ENCODE data around the gene AK8.

AK8 gene

DNA sequence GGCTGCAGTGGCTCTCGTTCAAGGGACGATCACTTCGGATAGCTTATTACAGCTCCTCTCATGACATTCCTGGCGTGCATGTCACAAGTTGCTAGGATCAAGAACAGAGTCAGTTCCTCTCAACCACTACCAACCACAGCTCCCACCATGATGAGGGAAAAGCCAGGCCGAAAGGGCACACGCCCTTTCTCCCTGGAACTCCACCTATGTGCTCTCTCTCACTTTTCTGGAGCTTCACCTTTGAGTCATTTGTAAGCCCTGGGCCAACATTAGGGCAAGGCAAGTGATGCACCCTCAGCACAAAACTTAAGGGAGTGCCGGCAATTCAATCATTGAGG is 2.2 kb upstream of the AK8 start:
- Histone ChIP-seq H3K4me3 (ENCODE audit: insufficient read depth, low read length, poor library complexity, severe bottlenecking) (no peak overlapping the region), H3K9me2 (replicated peaks; ENCODE audit: insufficient read depth, low read length) (no peaks in the 10 kb centered on the region), H3K36me3 (ENCODE audit: low read length) (no peaks in the 10 kb centered on the region), H2AFZ (ENCODE audit: low read depth, low read length, severe bottlenecking) (no peak overlapping the region), H3K27me3 (ENCODE audit: low read length) (no peaks in the 10 kb centered on the region; the same call in 1 of the 2 replicates), H3F3A (ENCODE audit: insufficient read depth) (peaks cover 3% of the 10 kb centered on the region; the same call in 1 of the 2 replicates), H3K4me2 (ENCODE audit: low read depth, low read length, poor library complexity, severe bottlenecking) (no peak overlapping the region), H3K9me3 (ENCODE audit: insufficient read depth, low read length) (no peaks in the 10 kb centered on the region), H3K9ac (ENCODE audit: low read length) (no peak overlapping the region), H3K79me2 (ENCODE audit: insufficient read depth, low read length) (no peaks in the 10 kb centered on the region), H4K20me1 (ENCODE audit: low read depth, low read length) (no peaks in the 10 kb centered on the region), H3K27ac (ENCODE audit: low read depth, low read length) (no peak overlapping the region)
- TF ChIP-seq CTCF (IDR thresholded peaks at IDR 0.05; ENCODE audit: insufficient read depth, low read length, poor library complexity, severe bottlenecking): no peak
- TF ChIP-seq EZH2phosphoT487 (conservative IDR thresholded peaks at IDR 0.05; ENCODE audit: low read length): no peak

DNA sequence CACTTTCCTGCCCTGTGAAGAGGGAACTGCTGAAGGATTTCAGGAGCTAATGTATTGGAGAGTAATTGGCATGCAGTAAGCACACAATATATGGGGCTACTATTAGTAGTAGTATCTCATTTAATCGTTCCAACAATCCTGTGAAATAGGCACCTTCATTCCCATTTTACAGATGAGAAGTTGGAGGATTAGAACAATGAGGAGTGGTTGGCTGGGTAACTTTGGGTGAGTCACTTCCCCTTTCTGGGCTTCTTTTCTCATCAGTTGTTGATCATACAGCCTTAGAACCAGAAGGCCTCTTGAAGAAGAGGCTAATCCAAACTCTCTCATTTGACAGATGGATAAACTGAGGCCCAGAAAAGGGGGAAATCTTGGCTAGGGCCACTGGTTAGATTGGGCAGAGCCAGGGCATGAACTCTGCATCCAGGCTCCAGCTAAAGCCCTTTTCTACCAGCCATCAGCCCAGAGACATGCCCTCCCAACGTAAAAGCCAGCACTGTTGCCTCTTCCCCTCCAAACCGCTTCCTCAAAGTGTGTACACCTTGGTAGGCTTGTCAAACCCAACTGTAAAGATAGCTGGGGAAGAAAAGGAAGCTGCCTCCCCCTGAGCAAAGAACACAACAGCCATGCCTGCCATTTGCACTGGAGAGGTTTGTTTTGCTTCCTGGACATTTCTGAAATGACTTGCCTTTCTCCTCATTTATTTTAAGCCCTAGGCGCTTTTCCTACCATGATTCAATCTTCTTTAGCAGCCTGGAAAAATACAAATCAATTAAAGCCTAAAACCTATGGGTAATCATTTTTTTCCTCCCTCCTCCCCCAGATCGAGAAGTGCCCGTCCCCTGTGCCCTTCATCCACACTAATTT is 1.6 kb upstream of the AK8 start:
- Histone ChIP-seq H3K27me3 (ENCODE audit: low read length) (no peaks in the 10 kb centered on the region; the same call in 1 of the 2 replicates), H3K4me3 (ENCODE audit: insufficient read depth, low read length, poor library complexity, severe bottlenecking) (no peak overlapping the region), H3K9me3 (ENCODE audit: insufficient read depth, low read length) (no peaks in the 10 kb centered on the region), H4K20me1 (ENCODE audit: low read depth, low read length) (no peaks in the 10 kb centered on the region), H2AFZ (ENCODE audit: low read depth, low read length, severe bottlenecking) (no peak overlapping the region), H3K36me3 (ENCODE audit: low read length) (no peaks in the 10 kb centered on the region), H3F3A (ENCODE audit: insufficient read depth) (peaks cover 3% of the 10 kb centered on the region; the same call in 1 of the 2 replicates), H3K9ac (ENCODE audit: low read length) (no peak overlapping the region), H3K27ac (ENCODE audit: low read depth, low read length) (no peak overlapping the region), H3K79me2 (ENCODE audit: insufficient read depth, low read length) (no peaks in the 10 kb centered on the region), H3K9me2 (replicated peaks; ENCODE audit: insufficient read depth, low read length) (no peaks in the 10 kb centered on the region), H3K4me2 (ENCODE audit: low read depth, low read length, poor library complexity, severe bottlenecking) (no peak overlapping the region)
- TF ChIP-seq CTCF (IDR thresholded peaks at IDR 0.05; ENCODE audit: insufficient read depth, low read length, poor library complexity, severe bottlenecking): no peak
- no peak for TF ChIP-seq EZH2phosphoT487 (conservative IDR thresholded peaks at IDR 0.05; ENCODE audit: low read length)

- no peaks in the 10 kb centered on the region for H3K79me2 ChIP-seq (ENCODE audit: insufficient read depth, low read length)
- H3K27me3 ChIP-seq (ENCODE audit: low read length): no peaks in the 10 kb centered on the region; the same call in 1 of the 2 replicates
- no peaks in the 10 kb centered on the region for H3K9me3 ChIP-seq (ENCODE audit: insufficient read depth, low read length)
- H3K4me2 ChIP-seq (ENCODE audit: low read depth, low read length, poor library complexity, severe bottlenecking): peak within 1 kb of the TSS; percentile 100
- H3K4me3 ChIP-seq (ENCODE audit: insufficient read depth, low read length, poor library complexity, severe bottlenecking): peak within 1 kb of the TSS; percentile 100
- no peaks in the 10 kb centered on the region for H3K9me2 ChIP-seq (replicated peaks; ENCODE audit: insufficient read depth, low read length)
- H3K36me3 ChIP-seq (ENCODE audit: low read length): no peaks in the 10 kb centered on the region
- no peak within 1 kb of the TSS for H3K27ac ChIP-seq (ENCODE audit: low read depth, low read length)
- H3K9ac ChIP-seq (ENCODE audit: low read length): peak within 1 kb of the TSS; percentile 88
- H2AFZ ChIP-seq (ENCODE audit: low read depth, low read length, severe bottlenecking): peak within 1 kb of the TSS; percentile 100
- TF ChIP-seq CTCF (IDR thresholded peaks at IDR 0.05; ENCODE audit: insufficient read depth, low read length, poor library complexity, severe bottlenecking) (no peak), EZH2phosphoT487 (conservative IDR thresholded peaks at IDR 0.05; ENCODE audit: low read length) (no peak)
- H3F3A ChIP-seq (ENCODE audit: insufficient read depth): peaks cover 3% of the 10 kb centered on the region; the same call in 1 of the 2 replicates
- H4K20me1 ChIP-seq (ENCODE audit: low read depth, low read length): no peaks in the 10 kb centered on the region
Measured at GRCh38 chr9:132878695-132879456, 792 bp upstream of the AK8 start, which contains the start of gene SPACA9. SPACA9 (plus strand) TSS chr9:132878898; CDS start chr9:132883948, 5,050 bp downstream.
